Urinary bladder (tissue), 4 donors: Measurements from ENCODE around the gene RASAL2. TPM values are rescaled to one million over a fixed set of nuclear protein-coding genes. Genes with fewer than 3 reads are reported as not detected.
"Not testable (repeated sequence)": the region's sequence is repeated elsewhere in the genome, so short reads cannot be mapped to it uniquely, and the experiment has no call there.

Experiments
- DNase-seq: peaks from one replicate; pipeline ENCODE4 v3.0.0-alpha.2; 2015; ENCODE audit errors: extremely low spot score
- H3K27ac ChIP-seq: one replicate; pipeline ENCODE4 v1.5.1; 2013; ENCODE audit warnings: low read depth, mild to moderate bottlenecking, moderate library complexity
- H3K36me3 ChIP-seq: one replicate; pipeline ENCODE4 v1.6.1; 2013; ENCODE audit warnings: mild to moderate bottlenecking, moderate library complexity; ENCODE audit not compliant: insufficient read depth
- H3K4me1 ChIP-seq: one replicate; pipeline ENCODE4 v1.6.1; 2013; ENCODE audit warnings: mild to moderate bottlenecking, moderate library complexity; ENCODE audit not compliant: insufficient read depth
- H3K4me3 ChIP-seq: one replicate; pipeline ENCODE4 v1.5.1; 2013; ENCODE audit warnings: low read depth, low read length
- WGBS: extraction: QIAGEN DNeasy Blood & Tissue Kit; methylation state at CpG from one replicate; pipeline ENCODE4 v1.1.7; 2013; 5-methylcytosine and 5-hydroxymethylcytosine counted together
- polyA plus RNA-seq: library from polyadenylated mRNA; stranded (reverse); fragments of 200-250 nt; gene quantifications from one replicate; pipeline ENCODE4 v1.2.3, GENCODE V29; 2013
- total RNA-seq: library from RNA; depleted of rRNA; stranded (reverse); fragments of >200 nt; gene quantifications from one replicate; pipeline ENCODE4 v1.2.3, GENCODE V29; 2014
- donor health status: healthy with polysubstance abuse.
- donor health status: healthy.

RASAL2 gene
- total and polyA plus RNA-seq, 2 donors, result 8.8 to 29.2 TPM

DNA sequence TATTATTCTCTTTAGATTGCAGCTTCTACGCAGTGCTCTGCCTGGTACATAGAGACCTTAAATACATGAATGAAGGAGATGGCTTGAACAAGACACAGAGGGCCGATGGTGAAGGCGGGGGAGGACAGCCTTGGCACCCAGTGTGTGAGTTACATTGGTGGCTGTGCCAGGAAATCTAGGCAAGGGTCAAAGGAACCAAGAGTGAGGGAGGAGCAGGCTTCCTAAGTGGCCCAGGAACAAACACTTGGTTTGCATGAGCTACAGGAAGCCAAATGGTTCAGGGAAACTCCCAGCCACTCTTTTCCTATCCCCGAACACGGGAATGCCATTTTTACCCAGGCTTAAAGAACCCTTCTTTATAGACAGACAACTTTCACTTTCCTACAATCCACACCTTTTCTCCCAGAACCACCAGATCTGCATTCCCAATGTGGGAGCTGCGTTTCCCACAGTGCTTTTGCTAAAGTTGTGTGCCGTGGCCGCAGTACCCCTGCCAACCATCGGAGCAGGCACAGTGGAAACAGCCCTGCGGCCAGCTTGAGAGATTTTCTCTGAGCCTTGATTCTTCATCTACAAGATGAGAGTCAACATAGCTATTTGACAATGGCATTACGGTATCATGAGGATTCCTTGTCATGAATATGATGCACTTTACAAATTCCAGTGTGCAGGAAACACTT, 406.3 kb downstream of the RASAL2 start:
- WGBS, result 89% methylated on average over 11 of the region's 11 CpGs
- Histone ChIP-seq H3K4me1 (no peaks in the 10 kb centered on the region), H3K27ac (no peak overlapping the region), H3K36me3 (no peaks in the 10 kb centered on the region), H3K4me3 (no peak overlapping the region)
- no peak for DNase-seq

DNA sequence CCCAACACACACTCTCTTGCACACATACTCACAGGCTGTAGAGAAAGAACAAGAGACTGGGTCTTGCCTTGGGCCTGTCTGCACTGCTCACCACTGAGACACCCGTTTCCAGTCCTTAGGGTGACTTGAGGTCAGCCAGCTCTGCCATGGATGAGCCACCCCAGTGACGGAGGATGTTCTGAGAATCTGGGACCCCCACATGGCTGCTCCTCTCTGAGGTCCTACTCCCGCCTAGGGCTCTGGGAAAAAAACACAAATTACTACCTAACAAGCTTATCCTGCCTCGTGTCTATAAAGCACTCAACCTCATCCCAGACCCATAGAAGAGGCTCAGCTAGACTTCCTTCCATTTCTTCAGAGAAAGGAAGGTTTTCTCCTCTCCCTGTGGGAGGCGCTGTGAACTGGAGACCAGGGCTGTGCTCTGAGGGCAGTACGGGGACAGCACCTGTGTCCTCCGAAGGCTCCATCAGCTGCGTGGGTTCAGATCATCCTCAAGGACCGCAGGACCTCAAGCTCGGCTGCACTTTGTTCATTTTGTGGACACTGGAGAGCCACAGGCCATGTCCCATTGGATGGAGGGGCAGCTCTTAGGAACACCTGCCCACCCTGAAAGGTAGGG, 407.1 kb downstream of the RASAL2 start:
- Histone ChIP-seq H3K36me3 (no peaks in the 10 kb centered on the region), H3K4me3 (no peak overlapping the region), H3K27ac (no peak overlapping the region), H3K4me1 (no peaks in the 10 kb centered on the region)
- DNase-seq, result no peak
- 93% methylated on average over 10 of the region's 10 CpGs for WGBS

DNA sequence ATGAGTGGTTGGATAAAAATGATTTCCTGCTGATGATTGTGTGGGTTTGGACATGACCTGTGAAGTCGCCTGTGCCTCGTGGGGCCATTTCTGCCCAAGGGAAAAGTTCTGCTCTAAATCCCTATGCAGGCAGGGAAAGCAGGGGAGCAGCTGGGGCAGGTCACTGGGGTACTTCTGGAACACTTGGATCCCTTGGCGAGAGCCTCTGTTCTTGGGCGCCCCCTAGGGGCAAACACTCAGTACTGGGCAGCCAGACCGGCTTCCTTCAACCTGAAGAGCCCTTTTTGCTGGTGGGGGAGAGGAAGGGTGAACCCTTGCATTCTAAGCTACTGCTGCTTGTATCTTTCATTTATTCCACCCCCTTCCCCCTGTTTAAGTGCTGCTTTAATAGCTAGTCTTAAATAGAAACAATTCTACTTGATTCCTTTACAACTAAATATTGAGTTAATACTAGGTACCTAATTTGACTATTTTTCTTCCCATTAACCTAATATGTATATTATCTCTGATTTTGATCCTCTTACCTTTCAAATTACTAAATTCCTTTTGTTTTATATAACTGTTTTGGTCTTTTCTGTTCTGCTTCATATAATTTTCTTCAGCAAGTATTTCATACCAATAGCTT, 407.9 kb downstream of the RASAL2 start:
- H3K4me1 ChIP-seq, result no peaks in the 10 kb centered on the region
- 35% methylated on average over 5 of the region's 5 CpGs for WGBS
- no peaks in the 10 kb centered on the region for H3K36me3 ChIP-seq
- no peak overlapping the region for H3K4me3 ChIP-seq
- no peak overlapping the region for H3K27ac ChIP-seq
- DNase-seq, result no peak

DNA sequence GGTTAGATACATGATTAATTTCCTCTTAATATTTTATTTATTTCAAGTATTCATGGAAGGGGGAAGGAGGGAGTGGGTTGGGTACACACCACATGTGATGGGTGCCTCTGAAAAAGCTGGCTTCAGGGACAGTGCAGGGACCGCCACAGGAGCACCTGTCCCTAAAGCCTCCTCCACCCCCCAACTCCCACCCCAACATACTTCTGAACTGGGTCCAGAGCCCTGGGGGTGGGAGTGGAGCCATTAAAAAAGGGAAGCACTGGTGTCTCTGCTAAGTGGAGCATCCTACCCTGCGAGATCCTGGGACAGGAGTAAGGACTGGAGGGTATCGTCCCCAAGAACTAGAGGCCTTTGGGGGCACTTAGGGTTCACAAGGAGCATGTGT, 408.4 kb downstream of the RASAL2 start:
- no peak overlapping the region for H3K27ac ChIP-seq
- H3K4me1 ChIP-seq, result no peaks in the 10 kb centered on the region
- WGBS, result 90% methylated on average over 3 of the region's 3 CpGs
- H3K4me3 ChIP-seq, result no peak overlapping the region
- no peaks in the 10 kb centered on the region for H3K36me3 ChIP-seq
- DNase-seq, result no peak

DNA sequence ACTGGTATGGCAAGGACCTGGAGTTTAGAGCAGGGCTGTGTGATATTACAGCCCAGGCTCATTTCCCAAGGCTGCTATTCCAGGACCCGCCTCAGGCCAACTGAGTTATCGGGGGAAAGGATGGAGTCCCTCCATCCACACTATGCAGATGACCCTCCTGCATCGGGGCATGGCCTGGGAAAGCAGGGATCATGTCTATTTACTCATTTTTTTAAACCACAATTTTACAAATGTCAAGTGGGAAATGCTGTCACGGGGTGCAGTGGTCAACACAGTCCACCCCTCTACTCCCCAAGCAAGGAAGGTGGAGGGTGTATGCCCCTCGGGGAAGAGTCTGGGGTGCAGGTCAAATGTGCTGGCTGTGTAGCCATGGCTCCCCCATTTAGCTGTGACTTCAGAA, 409.0 kb downstream of the RASAL2 start:
- no peaks in the 10 kb centered on the region for H3K4me1 ChIP-seq

DNA sequence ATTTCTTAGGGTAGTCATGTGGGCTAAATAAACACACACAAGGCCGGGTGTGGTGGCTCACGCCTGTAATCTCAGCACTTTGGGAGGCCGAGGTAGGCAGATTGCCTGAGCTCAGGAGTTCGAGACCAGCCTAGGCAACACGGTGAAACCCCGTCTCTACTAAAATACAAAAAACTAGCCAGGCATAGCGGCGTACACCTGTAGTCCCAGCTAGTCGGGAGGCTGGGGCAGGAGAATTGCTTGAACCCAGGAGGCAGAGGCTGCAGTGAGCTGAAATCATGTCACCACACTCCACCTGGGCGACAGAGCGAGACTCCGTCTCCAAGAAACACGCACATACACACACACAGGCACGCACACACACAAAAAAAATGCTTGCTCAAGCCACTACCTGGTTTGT, 409.4 kb downstream of the RASAL2 start:
- DNase-seq, H3K36me3 ChIP-seq, H3K4me1 ChIP-seq, H3K27ac ChIP-seq, H3K4me3 ChIP-seq: not testable (repeated sequence)
- 96% methylated on average over 14 of the region's 14 CpGs for WGBS

More for the DNA sequence above, 409.0 kb downstream of the RASAL2 start:
- Histone ChIP-seq H3K4me3 (no peak overlapping the region), H3K36me3 (no peaks in the 10 kb centered on the region), H3K27ac (no peak overlapping the region)
- no peak for DNase-seq
- 93% methylated on average over 5 of the region's 5 CpGs for WGBS

GRCh38 chr1:178503849-178504248, 409.9 kb downstream of the RASAL2 start:
- no peaks in the 10 kb centered on the region for H3K36me3 ChIP-seq
- no peak for DNase-seq
- 81% methylated on average over 6 of the region's 6 CpGs for WGBS
- H3K27ac ChIP-seq, result no peak overlapping the region
- H3K4me3 ChIP-seq, result no peak overlapping the region
- H3K4me1 ChIP-seq, result no peaks in the 10 kb centered on the region

GRCh38 chr1:178504286-178504685, 410.4 kb downstream of the RASAL2 start:
- DNase-seq, result no peak
- Histone ChIP-seq H3K36me3 (no peaks in the 10 kb centered on the region), H3K27ac (no peak overlapping the region), H3K4me1 (no peaks in the 10 kb centered on the region), H3K4me3 (no peak overlapping the region)
- WGBS, result 89% methylated on average over 4 of the region's 4 CpGs

- WGBS, result 93% methylated on average over 6 of the region's 6 CpGs
- Histone ChIP-seq H3K4me1 (no peaks in the 10 kb centered on the region), H3K27ac (no peak overlapping the region), H3K4me3 (no peak overlapping the region), H3K36me3 (no peaks in the 10 kb centered on the region)
- no peak for DNase-seq
Observed at GRCh38 chr1:178506177-178506576, 412.3 kb downstream of the RASAL2 start.

DNA sequence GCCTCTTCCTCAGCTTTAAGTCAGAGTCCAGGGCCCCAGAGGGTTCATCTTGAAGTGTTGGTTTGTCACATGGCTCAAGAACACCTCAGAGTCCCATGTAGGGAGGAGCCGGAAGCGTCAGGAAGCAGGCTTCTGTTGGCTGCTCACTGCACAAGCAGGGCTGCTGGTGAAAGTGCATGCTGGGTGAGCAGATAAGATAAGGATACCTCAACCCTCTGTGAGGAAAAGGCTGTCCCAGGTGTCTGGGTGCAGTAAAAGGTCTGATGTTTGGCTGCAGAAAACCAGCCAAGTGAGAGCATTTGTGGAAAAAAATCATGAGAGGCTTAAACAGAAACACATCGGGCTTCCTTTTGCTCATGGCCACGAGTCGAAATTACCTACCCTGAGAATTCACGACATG, 412.8 kb downstream of the RASAL2 start:
- WGBS, result 87% methylated on average over 6 of the region's 6 CpGs
- DNase-seq, result no peak
- Histone ChIP-seq H3K4me1 (no peaks in the 10 kb centered on the region), H3K27ac (no peak overlapping the region), H3K4me3 (no peak overlapping the region), H3K36me3 (no peaks in the 10 kb centered on the region)

GRCh38 chr1:178509414-178510007, 415.6 kb downstream of the RASAL2 start:
- no peak overlapping the region for H3K4me3 ChIP-seq
- no peak overlapping the region for H3K27ac ChIP-seq
- 74% methylated on average over 5 of the region's 5 CpGs for WGBS
- no peak for DNase-seq
- no peaks in the 10 kb centered on the region for H3K4me1 ChIP-seq
- no peaks in the 10 kb centered on the region for H3K36me3 ChIP-seq

- Histone ChIP-seq H3K27ac (no peak overlapping the region), H3K4me3 (no peak overlapping the region), H3K4me1 (no peaks in the 10 kb centered on the region), H3K36me3 (no peaks in the 10 kb centered on the region)
- no peak for DNase-seq
- WGBS, result 85% methylated on average over 4 of the region's 4 CpGs
Observed at GRCh38 chr1:178510155-178510554, 416.3 kb downstream of the RASAL2 start.

DNA sequence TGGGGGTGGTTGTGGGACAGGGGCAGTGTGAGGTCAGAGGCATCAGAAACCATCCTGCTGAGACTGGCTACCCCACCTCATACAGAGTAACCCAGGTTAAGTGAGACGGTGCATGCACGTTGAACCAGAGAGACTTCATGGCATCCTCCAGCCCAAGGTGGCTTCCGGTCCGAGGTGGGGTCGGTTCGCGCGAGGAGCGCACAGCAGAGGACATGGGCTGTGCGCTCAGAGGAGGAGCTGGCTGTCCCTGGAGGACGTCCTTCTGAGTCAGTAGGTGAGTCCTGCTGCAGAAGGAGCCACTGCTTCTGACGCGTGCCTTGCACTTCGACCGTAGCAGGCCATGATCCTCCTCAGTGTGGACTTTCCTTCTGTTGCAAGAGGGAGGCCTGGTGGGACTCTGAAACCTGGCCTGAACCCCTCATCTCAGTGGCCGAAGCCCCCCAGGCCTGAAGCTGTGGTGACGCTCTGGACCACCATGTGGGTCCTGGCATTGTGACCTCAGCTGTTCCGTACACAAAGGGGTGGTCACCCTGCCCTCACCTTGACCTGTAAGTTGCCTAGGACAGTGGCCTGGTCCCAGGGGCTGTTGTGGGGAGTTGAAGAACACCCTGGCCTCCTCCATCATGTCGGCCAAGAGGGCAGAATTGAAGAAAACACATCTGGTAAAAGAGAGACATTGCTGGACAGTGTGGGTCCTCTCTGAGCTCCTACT, 418.8 kb downstream of the RASAL2 start, which contains the start of gene TEX35:
Gene TEX35 (plus strand): TSS at position 544 of the 712 bp plus-strand sequence. CDS start 80 bp downstream, at position 624.
- no peak within 1 kb of the TSS for H3K27ac ChIP-seq
- H3K4me1 ChIP-seq, result no peaks in the 10 kb centered on the region
- no peaks in the 10 kb centered on the region for H3K36me3 ChIP-seq
- H3K4me3 ChIP-seq, result no peak within 1 kb of the TSS
- no peak for DNase-seq
- WGBS, result 97% methylated on average over 19 of the region's 19 CpGs
